ENCODE measurements around the gene NRG2. TPM values are rescaled to one million over a fixed set of nuclear protein-coding genes. Genes with fewer than 3 reads are reported as not detected.

NRG2 gene
- total RNA-seq, 4 donors from 2014 or later: 1.1 to 2.9 (median 1.8) TPM

DNA sequence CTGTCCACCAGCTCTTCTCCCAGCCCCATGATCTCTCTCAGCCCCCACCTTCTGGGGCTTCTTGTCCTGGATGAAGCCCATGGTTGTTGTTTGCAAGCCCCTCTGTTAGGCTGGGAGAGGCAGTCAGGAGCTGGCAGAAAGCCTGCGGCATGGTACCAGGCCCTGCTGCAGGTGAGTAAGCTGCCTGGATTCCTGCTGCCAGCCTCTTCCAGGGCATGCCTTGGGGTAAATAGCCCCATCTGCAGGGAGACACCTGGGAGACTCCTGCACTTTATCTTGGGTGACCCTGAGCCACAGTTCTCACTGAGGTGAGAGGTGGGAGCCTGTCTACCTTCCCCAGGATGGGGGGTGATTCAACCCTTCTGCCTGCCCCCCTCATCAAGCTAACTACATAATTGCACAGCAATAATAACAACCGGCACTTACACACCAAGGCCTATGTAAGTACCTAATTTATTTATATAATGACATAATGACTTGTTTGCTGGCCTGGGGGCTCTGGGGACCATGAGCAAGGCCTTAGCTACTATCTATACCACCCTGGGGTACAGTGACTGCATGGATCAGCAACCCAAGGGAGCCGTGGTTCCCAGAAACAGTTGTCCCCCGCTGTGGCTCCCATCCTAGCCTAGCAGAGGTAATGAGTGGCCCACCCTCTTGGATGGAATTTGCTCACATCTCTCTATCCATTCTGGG lies 131.5 kb downstream of the NRG2 start:
- DNase-seq: no peak
- Histone ChIP-seq H3K27ac (no peak overlapping the region), H3K9me3 (no peaks in the 10 kb centered on the region), H3K27me3 (no peaks in the 10 kb centered on the region), H3K4me1 (no peaks in the 10 kb centered on the region), H3K36me3 (no peaks in the 10 kb centered on the region), H3K4me3 (replicated peaks in 1 of 3) (no peak overlapping the region)
- WGBS, 2 donors: 98 to 100% methylated on average over 4 of the region's 4 CpGs
- TF ChIP-seq CTCF (IDR thresholded peaks at IDR 0.05) (no peak), POLR2A (IDR thresholded peaks at IDR 0.05) (no peak)
- intact Hi-C loops (cut with DNase I): no loop called here

- intact Hi-C loops (cut with DNase I): no loop called here
- no peak for DNase-seq
- Histone ChIP-seq H3K4me3 (replicated peaks in 1 of 3) (no peak overlapping the region), H3K9me3 (no peaks in the 10 kb centered on the region), H3K27ac (no peak overlapping the region), H3K27me3 (no peaks in the 10 kb centered on the region), H3K36me3 (no peaks in the 10 kb centered on the region), H3K4me1 (no peaks in the 10 kb centered on the region)
- no peak for TF ChIP-seq CTCF (IDR thresholded peaks at IDR 0.05)
- no peak for TF ChIP-seq POLR2A (IDR thresholded peaks at IDR 0.05)
- WGBS, 2 donors: 80 to 84% methylated on average over 5 of the region's 5 CpGs
These were observed 132.2 kb downstream of the NRG2 start for GRCh38 chr5:139910901-139911300.

GRCh38 chr5:139910036-139910435 lies 133.1 kb downstream of the NRG2 start:
- WGBS, 2 donors: 81 to 94% methylated on average over 3 of the region's 3 CpGs
- no peaks in the 10 kb centered on the region for H3K9me3 ChIP-seq

GRCh38 chr5:139908749-139909148 lies 134.3 kb downstream of the NRG2 start:
- DNase-seq: peak in 1 of 2 donors; percentile 7
- Histone ChIP-seq H3K27me3 (peaks cover 4% of the 10 kb centered on the region), H3K36me3 (no peaks in the 10 kb centered on the region), H3K27ac (no peak overlapping the region), H3K4me3 (replicated peaks in 1 of 3) (no peak overlapping the region), H3K4me1 (peaks cover 9 to 14% of the 10 kb centered on the region in 2 donors), H3K9me3 (no peaks in the 10 kb centered on the region)
- intact Hi-C loops (cut with DNase I): no loop called here
- TF ChIP-seq POLR2A (IDR thresholded peaks at IDR 0.05): no peak
- no peak for TF ChIP-seq CTCF (IDR thresholded peaks at IDR 0.05)
- 70 to 88% methylated on average over 1 to 2 of the region's 2 CpGs for WGBS, 2 donors

More at GRCh38 chr5:139910036-139910435, 133.1 kb downstream of the NRG2 start:
- H3K27ac ChIP-seq: no peak overlapping the region
- no peak for DNase-seq
- intact Hi-C loops (cut with DNase I): no loop called here
- peaks cover 0 to 1% of the 10 kb centered on the region in 2 donors for H3K4me1 ChIP-seq
- TF ChIP-seq CTCF (IDR thresholded peaks at IDR 0.05): no peak
- TF ChIP-seq POLR2A (IDR thresholded peaks at IDR 0.05): no peak
- H3K36me3 ChIP-seq: no peaks in the 10 kb centered on the region
- H3K4me3 ChIP-seq (replicated peaks in 1 of 3): no peak overlapping the region
- H3K27me3 ChIP-seq: peaks cover 4% of the 10 kb centered on the region

DNA sequence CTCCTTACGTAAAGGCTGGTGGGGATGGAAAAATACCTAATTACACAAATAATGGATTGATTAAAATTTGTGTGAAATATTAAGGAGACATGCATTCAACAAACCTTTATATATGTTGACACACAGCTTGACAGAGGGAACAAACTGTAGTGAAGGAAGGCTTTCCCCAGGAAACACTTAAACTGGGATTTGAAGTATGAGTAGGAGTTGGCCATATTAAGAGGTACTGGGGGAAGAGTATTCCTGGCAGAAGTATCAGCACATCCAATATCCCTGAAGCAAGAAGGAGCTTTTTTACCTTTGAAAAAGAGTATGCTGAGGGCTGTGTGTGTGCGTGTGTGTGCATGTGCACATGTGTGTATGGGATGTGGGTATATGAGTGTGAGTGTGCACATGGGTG lies 136.4 kb downstream of the NRG2 start:
- no peak overlapping the region for H3K4me3 ChIP-seq (replicated peaks in 1 of 3)
- DNase-seq: no peak
- no peaks in the 10 kb centered on the region for H3K9me3 ChIP-seq
- peaks cover 4% of the 10 kb centered on the region for H3K27me3 ChIP-seq
- intact Hi-C loops (cut with DNase I): no loop called here
- H3K4me1 ChIP-seq: peaks cover 12 to 17% of the 10 kb centered on the region in 2 donors
- H3K36me3 ChIP-seq: no peaks in the 10 kb centered on the region
- no peak overlapping the region for H3K27ac ChIP-seq
- WGBS, 2 donors: 98% methylated on average over 2 of the region's 2 CpGs
- TF ChIP-seq POLR2A (IDR thresholded peaks at IDR 0.05) (no peak), CTCF (IDR thresholded peaks at IDR 0.05) (no peak)

Measured in thyroid gland (tissue), 4 donors.